Panc1 (cell line): ENCODE measurements around the gene STX2.

Experiments
- POLR2AphosphoS5 ChIP-seq: IDR thresholded peaks from 2 replicates; pipeline ENCODE4 v1.6.1; 2012; ENCODE audit warnings: mild to moderate bottlenecking, low read depth, low read length, moderate library complexity
- REST ChIP-seq, 2 experiments: IDR thresholded peaks; 2 replicates each; pipeline ENCODE4 v1.6.1; 2011 to 2012; ENCODE audit warnings: low read depth in 2 of 2, control low read depth in 1 of 2, low read length in 1 of 2, mild to moderate bottlenecking in 1 of 2, moderate library complexity in 1 of 2; ENCODE audit not compliant: insufficient read depth in 1 of 2
- TF ChIP-seq, protein P1 (sequence below): fragments of 450-650 bp; IDR thresholded peaks from 2 replicates; pipeline ENCODE4 v1.5.1; 2017; ENCODE audit warnings: mild to moderate bottlenecking

DNA sequence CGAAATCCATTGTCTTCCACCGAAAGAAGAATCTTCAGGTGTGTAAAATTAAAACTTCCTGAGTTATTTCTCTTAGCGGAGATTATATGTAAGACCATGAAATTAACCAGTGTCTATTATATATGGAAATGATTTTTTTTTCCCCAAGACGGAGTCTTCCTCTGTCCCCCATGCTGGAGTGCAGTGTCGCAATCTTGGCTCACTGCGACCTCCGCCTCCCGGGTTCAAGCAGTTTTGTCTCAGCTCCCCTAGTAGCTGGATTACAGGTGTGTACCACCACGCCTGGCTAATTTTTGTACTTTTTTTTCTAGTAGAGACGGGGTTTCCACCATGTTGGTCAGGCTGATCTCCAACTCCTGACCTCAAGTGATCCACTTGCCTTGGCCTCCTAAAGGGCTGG is 35.6 kb upstream of the STX2 start:
- TF ChIP-seq POLR2AphosphoS5 (no peak), REST (IDR thresholded peaks at IDR 0.05; ENCODE audit: insufficient read depth in 1 of 2, low read depth in 2 of 2, low read length in 1 of 2) (no peak)
- TF ChIP-seq, protein P1, sequence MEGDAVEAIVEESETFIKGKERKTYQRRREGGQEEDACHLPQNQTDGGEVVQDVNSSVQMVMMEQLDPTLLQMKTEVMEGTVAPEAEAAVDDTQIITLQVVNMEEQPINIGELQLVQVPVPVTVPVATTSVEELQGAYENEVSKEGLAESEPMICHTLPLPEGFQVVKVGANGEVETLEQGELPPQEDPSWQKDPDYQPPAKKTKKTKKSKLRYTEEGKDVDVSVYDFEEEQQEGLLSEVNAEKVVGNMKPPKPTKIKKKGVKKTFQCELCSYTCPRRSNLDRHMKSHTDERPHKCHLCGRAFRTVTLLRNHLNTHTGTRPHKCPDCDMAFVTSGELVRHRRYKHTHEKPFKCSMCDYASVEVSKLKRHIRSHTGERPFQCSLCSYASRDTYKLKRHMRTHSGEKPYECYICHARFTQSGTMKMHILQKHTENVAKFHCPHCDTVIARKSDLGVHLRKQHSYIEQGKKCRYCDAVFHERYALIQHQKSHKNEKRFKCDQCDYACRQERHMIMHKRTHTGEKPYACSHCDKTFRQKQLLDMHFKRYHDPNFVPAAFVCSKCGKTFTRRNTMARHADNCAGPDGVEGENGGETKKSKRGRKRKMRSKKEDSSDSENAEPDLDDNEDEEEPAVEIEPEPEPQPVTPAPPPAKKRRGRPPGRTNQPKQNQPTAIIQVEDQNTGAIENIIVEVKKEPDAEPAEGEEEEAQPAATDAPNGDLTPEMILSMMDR, result no peak
